ENCODE results near the gene PPAT.

- no peak for TF ChIP-seq CTCF (IDR thresholded peaks at IDR 0.05)
- TF ChIP-seq POLR2A (IDR thresholded peaks at IDR 0.05): no peak
Observed at GRCh38 chr4:56440983-56441382, 5.6 kb upstream of the PPAT start.

All from gastroesophageal sphincter (tissue), 3 donors.